ENCODE data around the gene FMN1. TPM values are rescaled to one million over a fixed set of nuclear protein-coding genes. Genes with fewer than 3 reads are reported as not detected.

Gene FMN1
- total RNA-seq, 4 donors from 2014 or later = 2.6 to 6.6 (median 4.2) TPM

- Histone ChIP-seq H3K9me3 (no peaks in the 10 kb centered on the region), H3K27ac (no peak overlapping the region), H3K36me3 (no peaks in the 10 kb centered on the region), H3K27me3 (no peaks in the 10 kb centered on the region), H3K4me3 (no peak overlapping the region), H3K4me1 (no peaks in the 10 kb centered on the region)
- intact Hi-C loops (cut with DNase I; ENCODE audit: low total_unique reads) (no loop called here), in situ Hi-C loops (cut with MboI; ENCODE audit: low sequenced_read_pairs in 4 of 4) (no loop called here)
- TF ChIP-seq POLR2A (IDR thresholded peaks at IDR 0.05) = no peak
- TF ChIP-seq CTCF (IDR thresholded peaks at IDR 0.05 in 4 of 5, conservative IDR thresholded peaks at IDR 0.05 in 1 of 5) = no peak
- ATAC-seq (no peak), DNase-seq (no peak)
These were observed 143.0 kb downstream of the FMN1 start for GRCh38 chr15:33051528-33051927.

GRCh38 chr15:33048255-33048654, 146.3 kb downstream of the FMN1 start:
- Histone ChIP-seq H3K9me3 (no peaks in the 10 kb centered on the region), H3K27ac (no peak overlapping the region), H3K4me1 (no peaks in the 10 kb centered on the region), H3K4me3 (no peak overlapping the region), H3K36me3 (no peaks in the 10 kb centered on the region), H3K27me3 (no peaks in the 10 kb centered on the region)
- no peak for TF ChIP-seq POLR2A (IDR thresholded peaks at IDR 0.05)
- in situ Hi-C loops (cut with MboI; ENCODE audit: low sequenced_read_pairs in 4 of 4) = no loop called here
- DNase-seq (no peak), ATAC-seq (no peak)
- intact Hi-C loops (cut with DNase I; ENCODE audit: low total_unique reads) = no loop called here

GRCh38 chr15:33047077-33047476, 147.4 kb downstream of the FMN1 start:
- DNase-seq = no peak
- in situ Hi-C loops (cut with MboI; ENCODE audit: low sequenced_read_pairs in 4 of 4) = no loop called here
- Histone ChIP-seq H3K27me3 (no peaks in the 10 kb centered on the region), H3K9me3 (no peaks in the 10 kb centered on the region), H3K4me3 (no peak overlapping the region), H3K27ac (no peak overlapping the region), H3K4me1 (no peaks in the 10 kb centered on the region), H3K36me3 (no peaks in the 10 kb centered on the region)
- intact Hi-C loops (cut with DNase I; ENCODE audit: low total_unique reads) = no loop called here
- no peak for ATAC-seq
- TF ChIP-seq CTCF (IDR thresholded peaks at IDR 0.05 in 4 of 5, conservative IDR thresholded peaks at IDR 0.05 in 1 of 5) (no peak), POLR2A (IDR thresholded peaks at IDR 0.05) (no peak)

GRCh38 chr15:33046329-33046728, 148.2 kb downstream of the FMN1 start:
- Histone ChIP-seq H3K27me3 (no peaks in the 10 kb centered on the region), H3K27ac (no peak overlapping the region), H3K4me1 (no peaks in the 10 kb centered on the region), H3K4me3 (no peak overlapping the region), H3K9me3 (no peaks in the 10 kb centered on the region), H3K36me3 (no peaks in the 10 kb centered on the region)
- intact Hi-C loops (cut with DNase I; ENCODE audit: low total_unique reads) = no loop called here
- DNase-seq (no peak), ATAC-seq (no peak)
- no peak for TF ChIP-seq POLR2A (IDR thresholded peaks at IDR 0.05)
- TF ChIP-seq CTCF (IDR thresholded peaks at IDR 0.05 in 4 of 5, conservative IDR thresholded peaks at IDR 0.05 in 1 of 5) = no peak
- in situ Hi-C loops (cut with MboI; ENCODE audit: low sequenced_read_pairs in 4 of 4) = no loop called here

- H3K27me3 ChIP-seq = no peaks in the 10 kb centered on the region
- in situ Hi-C loops (cut with MboI; ENCODE audit: low sequenced_read_pairs in 4 of 4) = no loop called here
- DNase-seq (no peak), ATAC-seq (no peak)
- no peak overlapping the region for H3K27ac ChIP-seq
- no peak for TF ChIP-seq POLR2A (IDR thresholded peaks at IDR 0.05)
- TF ChIP-seq CTCF (IDR thresholded peaks at IDR 0.05 in 4 of 5, conservative IDR thresholded peaks at IDR 0.05 in 1 of 5) = no peak
- H3K4me3 ChIP-seq = no peak overlapping the region
- intact Hi-C loops (cut with DNase I; ENCODE audit: low total_unique reads) = no loop called here
- no peaks in the 10 kb centered on the region for H3K36me3 ChIP-seq
- no peaks in the 10 kb centered on the region for H3K9me3 ChIP-seq
- H3K4me1 ChIP-seq = no peaks in the 10 kb centered on the region
These were observed 149.3 kb downstream of the FMN1 start for GRCh38 chr15:33045066-33045810.

Data from gastrocnemius medialis (tissue), 4 donors.